Measurements from ENCODE around the gene MTMR2. TPM values are rescaled to one million over a fixed set of nuclear protein-coding genes. Genes with fewer than 3 reads are reported as not detected.

MTMR2 gene
- total and polyA plus RNA-seq, 9 of the 15 experiments (the other 6 are each of a cell fraction or from before 2014, with no cell fraction given), result 12.6 to 35.8 (median 25.2) TPM

DNA sequence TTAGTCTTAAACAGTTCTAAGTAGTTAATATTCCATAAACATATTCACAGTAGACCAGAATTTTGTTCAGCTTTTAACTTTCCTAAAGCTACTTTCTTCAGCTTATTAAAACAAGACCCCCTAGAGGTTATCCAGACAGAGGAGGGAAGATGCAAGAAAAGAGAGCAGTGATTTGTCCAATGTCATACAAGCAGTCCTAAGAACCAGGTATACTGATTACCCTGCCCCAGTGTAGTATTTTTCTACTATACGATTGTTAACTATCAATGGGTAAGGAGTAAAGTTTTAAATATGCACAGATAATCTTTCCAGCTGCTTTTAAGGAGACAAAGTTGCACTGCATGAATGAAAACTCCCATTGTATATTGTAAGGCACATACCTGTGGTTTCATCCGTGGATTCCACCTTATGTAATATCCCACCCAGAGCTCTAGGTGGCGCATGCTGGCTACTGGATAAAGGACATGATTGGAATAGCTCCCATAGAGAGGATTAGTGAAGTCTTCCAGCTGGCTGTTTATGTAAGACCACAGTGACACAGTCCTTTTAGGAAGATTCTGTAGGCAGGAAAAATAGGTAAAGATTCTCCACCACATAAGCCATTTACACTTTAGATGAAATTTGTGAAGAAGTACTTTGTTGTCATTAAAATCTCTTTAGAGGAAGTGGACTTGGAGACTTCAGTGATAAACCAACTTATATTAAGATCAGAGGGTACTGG lies 88.0 kb downstream of the MTMR2 start (continued):
- no peak for TF ChIP-seq CHD4 (IDR thresholded peaks at IDR 0.05; ENCODE audit: insufficient read depth, insufficient replicate concordance, low read depth, low read length, poor library complexity, severe bottlenecking)
- no peak for TF ChIP-seq IFI16 (CRISPR knock-in tag; IDR thresholded peaks at IDR 0.05)
- TF ChIP-seq NFRKB (IDR thresholded peaks at IDR 0.05; ENCODE audit: low read depth), result no peak
- TF ChIP-seq CTBP1 (IDR thresholded peaks at IDR 0.05; ENCODE audit: borderline replicate concordance), result no peak; the same call in 1 of the 2 replicates
- no peak for TF ChIP-seq CREM (IDR thresholded peaks at IDR 0.05; ENCODE audit: low read depth)
- TF ChIP-seq SMC3 (conservative IDR thresholded peaks at IDR 0.05; ENCODE audit: insufficient read depth, low read depth, low read length), result peak; percentile 74
- no peak for TF ChIP-seq NCOA1 (IDR thresholded peaks at IDR 0.05; ENCODE audit: low read depth)
- TF ChIP-seq TARDBP (IDR thresholded peaks at IDR 0.05), result no peak
- no peak for TF ChIP-seq ZNF175 (CRISPR knock-in tag; IDR thresholded peaks at IDR 0.05; ENCODE audit: low read depth)
- TF ChIP-seq KAT7 (CRISPR knock-in tag; IDR thresholded peaks at IDR 0.05; ENCODE audit: borderline replicate concordance), result no peak
- TF ChIP-seq, protein P1, sequence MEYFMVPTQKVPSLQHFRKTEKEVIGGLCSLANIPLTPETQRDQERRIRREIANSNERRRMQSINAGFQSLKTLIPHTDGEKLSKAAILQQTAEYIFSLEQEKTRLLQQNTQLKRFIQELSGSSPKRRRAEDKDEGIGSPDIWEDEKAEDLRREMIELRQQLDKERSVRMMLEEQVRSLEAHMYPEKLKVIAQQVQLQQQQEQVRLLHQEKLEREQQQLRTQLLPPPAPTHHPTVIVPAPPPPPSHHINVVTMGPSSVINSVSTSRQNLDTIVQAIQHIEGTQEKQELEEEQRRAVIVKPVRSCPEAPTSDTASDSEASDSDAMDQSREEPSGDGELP (CRISPR knock-in tag; IDR thresholded peaks at IDR 0.05; ENCODE audit: borderline replicate concordance), result peak; percentile 32; the same call in 1 of the 2 replicates
- TF ChIP-seq, protein P2, sequence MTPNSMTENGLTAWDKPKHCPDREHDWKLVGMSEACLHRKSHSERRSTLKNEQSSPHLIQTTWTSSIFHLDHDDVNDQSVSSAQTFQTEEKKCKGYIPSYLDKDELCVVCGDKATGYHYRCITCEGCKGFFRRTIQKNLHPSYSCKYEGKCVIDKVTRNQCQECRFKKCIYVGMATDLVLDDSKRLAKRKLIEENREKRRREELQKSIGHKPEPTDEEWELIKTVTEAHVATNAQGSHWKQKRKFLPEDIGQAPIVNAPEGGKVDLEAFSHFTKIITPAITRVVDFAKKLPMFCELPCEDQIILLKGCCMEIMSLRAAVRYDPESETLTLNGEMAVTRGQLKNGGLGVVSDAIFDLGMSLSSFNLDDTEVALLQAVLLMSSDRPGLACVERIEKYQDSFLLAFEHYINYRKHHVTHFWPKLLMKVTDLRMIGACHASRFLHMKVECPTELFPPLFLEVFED (CRISPR knock-in tag; conservative IDR thresholded peaks at IDR 0.05), result no peak
- no peak for TF ChIP-seq POLR2A (conservative IDR thresholded peaks at IDR 0.05)
- TF ChIP-seq, protein P3, sequence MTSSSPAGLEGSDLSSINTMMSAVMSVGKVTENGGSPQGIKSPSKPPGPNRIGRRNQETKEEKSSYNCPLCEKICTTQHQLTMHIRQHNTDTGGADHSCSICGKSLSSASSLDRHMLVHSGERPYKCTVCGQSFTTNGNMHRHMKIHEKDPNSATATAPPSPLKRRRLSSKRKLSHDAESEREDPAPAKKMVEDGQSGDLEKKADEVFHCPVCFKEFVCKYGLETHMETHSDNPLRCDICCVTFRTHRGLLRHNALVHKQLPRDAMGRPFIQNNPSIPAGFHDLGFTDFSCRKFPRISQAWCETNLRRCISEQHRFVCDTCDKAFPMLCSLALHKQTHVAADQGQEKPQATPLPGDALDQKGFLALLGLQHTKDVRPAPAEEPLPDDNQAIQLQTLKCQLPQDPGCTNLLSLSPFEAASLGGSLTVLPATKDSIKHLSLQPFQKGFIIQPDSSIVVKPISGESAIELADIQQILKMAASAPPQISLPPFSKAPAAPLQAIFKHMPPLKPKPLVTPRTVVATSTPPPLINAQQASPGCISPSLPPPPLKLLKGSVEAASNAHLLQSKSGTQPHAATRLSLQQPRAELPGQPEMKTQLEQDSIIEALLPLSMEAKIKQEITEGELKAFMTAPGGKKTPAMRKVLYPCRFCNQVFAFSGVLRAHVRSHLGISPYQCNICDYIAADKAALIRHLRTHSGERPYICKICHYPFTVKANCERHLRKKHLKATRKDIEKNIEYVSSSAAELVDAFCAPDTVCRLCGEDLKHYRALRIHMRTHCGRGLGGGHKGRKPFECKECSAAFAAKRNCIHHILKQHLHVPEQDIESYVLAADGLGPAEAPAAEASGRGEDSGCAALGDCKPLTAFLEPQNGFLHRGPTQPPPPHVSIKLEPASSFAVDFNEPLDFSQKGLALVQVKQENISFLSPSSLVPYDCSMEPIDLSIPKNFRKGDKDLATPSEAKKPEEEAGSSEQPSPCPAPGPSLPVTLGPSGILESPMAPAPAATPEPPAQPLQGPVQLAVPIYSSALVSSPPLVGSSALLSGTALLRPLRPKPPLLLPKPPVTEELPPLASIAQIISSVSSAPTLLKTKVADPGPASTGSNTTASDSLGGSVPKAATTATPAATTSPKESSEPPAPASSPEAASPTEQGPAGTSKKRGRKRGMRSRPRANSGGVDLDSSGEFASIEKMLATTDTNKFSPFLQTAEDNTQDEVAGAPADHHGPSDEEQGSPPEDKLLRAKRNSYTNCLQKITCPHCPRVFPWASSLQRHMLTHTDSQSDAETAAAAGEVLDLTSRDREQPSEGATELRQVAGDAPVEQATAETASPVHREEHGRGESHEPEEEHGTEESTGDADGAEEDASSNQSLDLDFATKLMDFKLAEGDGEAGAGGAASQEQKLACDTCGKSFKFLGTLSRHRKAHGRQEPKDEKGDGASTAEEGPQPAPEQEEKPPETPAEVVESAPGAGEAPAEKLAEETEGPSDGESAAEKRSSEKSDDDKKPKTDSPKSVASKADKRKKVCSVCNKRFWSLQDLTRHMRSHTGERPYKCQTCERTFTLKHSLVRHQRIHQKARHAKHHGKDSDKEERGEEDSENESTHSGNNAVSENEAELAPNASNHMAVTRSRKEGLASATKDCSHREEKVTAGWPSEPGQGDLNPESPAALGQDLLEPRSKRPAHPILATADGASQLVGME (CRISPR knock-in tag; IDR thresholded peaks at IDR 0.05), result no peak
- TF ChIP-seq MCM2 (IDR thresholded peaks at IDR 0.05; ENCODE audit: low read depth), result no peak
- TF ChIP-seq ZNF324 (CRISPR knock-in tag; IDR thresholded peaks at IDR 0.05), result no peak
- peak; percentile 27; the same call in 1 of the 2 replicates for TF ChIP-seq NFIC (IDR thresholded peaks at IDR 0.05)
- no peak for TF ChIP-seq ZNF311 (CRISPR knock-in tag; IDR thresholded peaks at IDR 0.05)
- peak; percentile 54; the same call in 1 of the 2 replicates for TF ChIP-seq TEAD4 (IDR thresholded peaks at IDR 0.05; ENCODE audit: low read length)
- no peak for TF ChIP-seq TEAD4 (CRISPR knock-in tag; IDR thresholded peaks at IDR 0.05; ENCODE audit: borderline replicate concordance)
